Activated CD4-positive, alpha-beta T cell treated with anti-CD3 and anti-CD28 coated beads, Interleukin-2, amount 50 U/mL, for 16 hours (primary cell): Measurements from ENCODE around the gene JPH4.

Source experiments
- DNase-seq: peaks from one replicate; pipeline ENCODE4 v3.0.0-alpha.2; 2020

Gene JPH4

DNA sequence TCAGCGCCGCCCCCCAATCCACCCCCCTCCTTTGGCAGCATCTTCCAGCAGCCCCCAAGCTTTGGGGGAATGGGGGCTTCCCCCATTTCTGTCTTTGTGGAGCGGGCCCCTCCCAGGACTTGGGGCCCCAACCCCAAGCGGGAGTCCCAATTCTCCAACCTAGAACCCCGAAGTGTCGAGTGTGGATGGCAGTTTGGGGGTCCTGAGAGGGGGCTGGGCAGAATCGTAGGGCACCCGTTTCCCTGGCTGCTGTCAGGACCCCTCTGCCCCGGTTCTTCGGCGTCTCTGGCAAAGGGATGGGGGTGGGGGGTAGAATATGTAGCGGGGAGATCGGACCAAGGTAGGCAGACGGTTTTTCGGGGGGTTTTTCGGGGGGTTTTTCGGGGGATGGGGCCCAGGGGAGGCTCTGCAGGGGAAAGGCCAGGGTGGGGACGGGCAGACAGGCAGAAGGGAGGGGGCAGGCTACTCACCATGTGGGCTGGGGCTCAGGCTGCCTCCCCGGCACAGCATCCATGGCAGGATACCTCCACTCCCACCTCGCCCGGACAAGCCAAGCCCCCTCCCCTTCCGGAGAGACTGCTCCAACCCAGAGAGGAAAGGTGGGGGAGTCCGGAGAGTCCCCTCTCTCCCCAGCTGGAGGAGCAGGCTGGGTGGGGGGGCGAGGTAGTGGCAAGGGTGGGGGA, 739 bp downstream of the JPH4 start:
- DNase-seq = no peak

DNA sequence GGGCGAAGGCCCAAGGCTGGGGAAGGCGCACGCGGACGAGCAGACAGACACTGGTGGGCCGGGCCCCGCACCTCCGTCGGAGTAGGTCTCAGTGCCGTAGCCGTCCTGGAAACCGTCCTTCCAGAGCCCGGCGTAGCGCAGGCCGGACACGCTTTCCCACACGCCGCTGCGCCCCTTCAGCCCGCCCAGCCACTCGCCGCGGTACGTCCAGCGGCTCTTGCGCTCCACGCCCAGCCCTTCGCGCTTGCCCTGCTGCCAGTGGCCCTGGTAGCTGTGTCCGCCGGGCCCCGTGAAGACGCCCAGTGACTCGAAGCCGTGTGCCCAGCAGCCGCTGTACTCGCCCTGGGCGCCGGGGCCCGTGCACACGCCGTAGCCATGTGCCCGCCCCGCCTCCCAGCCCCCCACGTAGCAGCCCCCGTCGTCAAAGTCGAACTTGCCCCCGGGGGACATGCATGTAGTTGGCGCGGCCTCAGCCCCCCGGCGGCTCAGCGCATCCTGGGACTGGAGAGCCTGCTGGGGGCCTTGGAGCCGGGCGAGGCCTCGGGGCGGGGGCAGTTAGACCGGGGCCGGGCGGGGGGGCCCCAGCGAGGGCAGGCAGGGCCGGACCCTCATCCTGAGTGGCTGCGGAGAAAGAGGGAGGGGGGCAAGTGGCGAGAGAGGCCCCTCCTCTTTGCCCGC, 1.4 kb downstream of the JPH4 start:
- DNase-seq = no peak

DNA sequence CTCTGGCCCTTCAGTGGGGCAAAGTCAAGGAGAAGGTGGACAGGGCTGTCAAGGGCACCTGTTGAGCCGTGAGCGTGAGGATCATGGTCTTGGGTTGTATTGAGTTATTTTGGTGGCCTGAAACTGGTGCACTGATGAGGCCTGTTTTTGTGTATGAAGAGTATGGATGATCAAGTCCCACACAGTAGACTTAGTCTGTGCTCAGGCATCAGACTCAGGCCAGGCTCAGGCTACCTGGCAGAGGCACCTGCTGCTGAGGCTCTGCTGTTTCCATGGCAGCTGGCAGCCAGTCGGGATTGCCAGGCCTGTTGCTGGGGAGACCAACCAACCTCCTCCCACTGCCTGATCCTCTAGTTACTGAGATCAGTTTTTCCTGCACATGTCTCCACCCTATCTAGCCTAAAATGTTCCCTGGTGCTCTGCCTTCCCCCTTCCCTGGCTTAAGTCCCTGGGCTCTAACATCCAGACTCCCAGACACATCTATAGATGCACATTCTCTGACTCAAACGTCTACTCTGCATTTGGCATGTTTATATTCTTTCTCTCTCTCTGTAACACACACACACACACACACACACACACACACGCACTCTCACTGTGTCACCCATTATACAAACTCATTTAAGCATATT, 5.1 kb downstream of the JPH4 start:
- DNase-seq = no peak

DNA sequence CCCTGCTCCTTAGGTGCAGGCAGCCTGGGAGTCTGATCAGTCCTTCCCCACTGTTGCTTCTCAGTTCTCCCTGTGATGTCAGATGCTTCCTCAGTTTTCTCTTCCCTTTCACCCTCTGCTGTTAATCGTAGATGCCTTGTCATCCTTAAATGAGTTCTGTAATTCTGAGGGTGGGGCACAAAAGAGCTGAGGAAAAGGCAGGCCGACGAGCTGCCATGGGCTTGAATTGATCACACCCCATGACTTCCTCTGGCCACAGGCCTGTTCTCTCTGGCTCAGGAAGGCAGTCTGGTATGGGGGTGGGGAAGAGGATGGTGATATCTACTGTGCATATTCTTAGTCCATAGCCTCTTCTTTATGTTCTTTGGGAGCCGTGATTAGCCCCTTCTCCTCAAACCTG, 5.8 kb downstream of the JPH4 start:
- no peak for DNase-seq

DNA sequence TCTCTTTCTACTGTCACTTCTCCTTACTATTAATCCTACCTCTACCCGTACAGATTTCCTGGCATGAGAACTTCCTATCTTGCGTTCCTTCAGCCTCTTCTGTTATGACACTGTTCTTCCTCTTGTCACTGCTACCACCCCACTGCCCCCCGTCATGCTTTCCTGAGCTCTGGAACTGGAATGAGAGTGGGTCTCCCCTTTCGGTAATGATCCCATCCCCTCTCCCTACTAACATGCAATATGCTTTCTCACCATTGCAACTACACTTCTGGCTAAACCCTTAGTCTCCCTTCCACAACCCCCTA, 6.1 kb downstream of the JPH4 start:
- DNase-seq = no peak

DNA sequence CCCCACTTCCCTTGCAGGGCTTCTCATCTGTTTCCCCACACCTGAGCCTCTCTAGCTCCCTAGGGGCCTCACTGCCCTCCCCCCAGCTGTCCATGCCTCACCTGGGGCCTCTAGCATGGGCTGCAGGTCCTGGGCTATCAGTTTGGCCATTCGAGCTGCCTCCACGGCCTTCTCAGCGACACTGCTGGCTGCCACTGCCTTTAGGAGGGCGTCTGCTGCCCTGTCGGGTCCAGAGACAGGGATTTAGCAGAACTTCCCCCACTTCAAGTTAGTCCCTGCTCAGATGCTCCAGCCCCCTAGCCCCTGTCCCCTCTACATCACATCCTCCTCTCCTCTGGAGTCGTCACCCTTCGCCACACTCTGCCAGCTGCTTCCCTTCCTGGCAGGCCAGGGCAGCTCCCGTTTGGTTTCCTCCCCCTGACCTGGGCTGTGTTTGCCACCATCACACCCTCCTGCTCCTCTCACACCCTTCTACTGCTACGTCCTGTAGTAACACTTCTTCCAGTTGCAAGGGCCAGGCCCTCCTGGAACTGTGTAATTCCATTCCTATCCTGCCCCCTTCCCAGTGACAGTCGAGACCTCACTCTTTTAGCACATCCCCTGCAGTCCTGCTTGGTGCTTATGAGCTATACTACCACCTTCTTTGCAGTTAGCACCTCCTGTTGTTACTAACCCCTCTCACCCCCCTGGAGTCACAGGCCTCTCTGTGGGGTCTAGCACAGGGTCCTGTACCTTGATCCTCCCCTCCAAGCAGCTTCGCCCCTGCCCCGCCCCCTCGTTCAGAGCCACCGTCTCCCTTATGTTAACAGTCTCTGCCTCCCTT, 6.7 kb downstream of the JPH4 start:
- no peak for DNase-seq

DNA sequence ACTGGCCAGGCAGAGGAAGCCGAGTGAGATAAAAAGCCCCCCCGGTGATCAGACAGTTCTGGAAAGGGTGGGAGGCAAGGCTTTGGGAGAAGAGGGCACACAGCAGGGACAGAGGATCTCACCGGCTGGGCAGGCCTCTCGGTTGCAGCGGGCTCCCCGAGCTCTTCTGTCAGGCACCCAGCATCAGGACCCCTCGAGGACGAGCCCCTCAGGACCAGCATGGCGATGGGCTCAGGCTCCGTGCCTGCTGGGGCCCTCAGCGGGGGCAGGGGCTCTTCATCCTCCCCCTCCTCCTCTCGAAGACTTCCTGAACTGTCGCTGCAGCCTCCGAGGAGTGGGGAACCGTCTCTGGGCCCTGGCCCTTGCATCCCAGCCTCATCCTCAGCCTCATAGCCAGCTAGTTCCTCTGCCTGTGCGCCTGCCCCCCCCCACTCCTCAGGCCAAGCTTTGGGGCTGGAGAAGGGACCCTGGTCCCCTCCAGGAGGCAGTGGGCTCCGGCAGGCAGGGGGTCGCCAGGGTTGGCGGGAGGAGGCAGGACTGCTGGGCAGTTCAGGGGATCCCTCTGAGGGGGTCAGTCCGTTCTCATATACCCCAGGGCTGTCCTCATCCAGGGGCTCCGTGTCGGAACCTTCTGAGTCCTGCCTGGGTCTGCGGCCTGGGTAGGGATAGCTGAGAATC, 7.6 kb downstream of the JPH4 start:
- DNase-seq = no peak

DNA sequence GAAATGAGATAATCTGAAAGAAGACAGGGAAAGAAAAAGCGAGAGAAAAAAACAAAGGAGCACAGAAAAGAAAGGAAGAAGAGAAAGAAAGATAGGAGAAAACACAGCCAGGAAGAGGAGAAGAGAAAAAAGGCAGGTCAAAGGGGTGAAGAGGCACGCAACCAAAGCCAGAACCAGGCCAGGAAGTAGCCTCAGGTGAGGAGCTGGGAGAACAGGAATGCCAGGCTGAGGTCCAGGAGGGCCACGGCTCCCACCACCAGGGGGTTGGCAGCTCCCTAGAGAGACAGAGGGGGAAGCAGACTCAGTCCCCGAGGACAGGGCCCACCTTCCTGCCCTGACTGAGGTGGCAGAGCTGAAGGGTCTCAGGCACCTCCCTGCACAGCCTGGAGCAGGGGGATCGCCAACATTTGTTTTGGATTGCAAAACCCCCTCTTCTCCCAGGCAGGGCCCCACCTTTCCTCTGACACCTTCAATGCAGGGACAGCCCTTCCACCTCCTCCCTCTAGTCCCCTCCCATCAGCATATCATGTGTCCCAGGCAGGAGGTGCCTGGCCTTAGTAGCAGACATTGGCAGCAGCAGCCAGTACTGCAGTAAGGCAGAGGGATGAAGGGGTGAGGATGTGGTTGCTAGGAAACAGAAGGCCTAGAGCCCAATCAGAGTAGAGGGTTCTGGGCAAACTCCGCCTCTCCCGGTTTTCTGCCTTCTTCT, 9.0 kb downstream of the JPH4 start:
- DNase-seq = no peak

DNA sequence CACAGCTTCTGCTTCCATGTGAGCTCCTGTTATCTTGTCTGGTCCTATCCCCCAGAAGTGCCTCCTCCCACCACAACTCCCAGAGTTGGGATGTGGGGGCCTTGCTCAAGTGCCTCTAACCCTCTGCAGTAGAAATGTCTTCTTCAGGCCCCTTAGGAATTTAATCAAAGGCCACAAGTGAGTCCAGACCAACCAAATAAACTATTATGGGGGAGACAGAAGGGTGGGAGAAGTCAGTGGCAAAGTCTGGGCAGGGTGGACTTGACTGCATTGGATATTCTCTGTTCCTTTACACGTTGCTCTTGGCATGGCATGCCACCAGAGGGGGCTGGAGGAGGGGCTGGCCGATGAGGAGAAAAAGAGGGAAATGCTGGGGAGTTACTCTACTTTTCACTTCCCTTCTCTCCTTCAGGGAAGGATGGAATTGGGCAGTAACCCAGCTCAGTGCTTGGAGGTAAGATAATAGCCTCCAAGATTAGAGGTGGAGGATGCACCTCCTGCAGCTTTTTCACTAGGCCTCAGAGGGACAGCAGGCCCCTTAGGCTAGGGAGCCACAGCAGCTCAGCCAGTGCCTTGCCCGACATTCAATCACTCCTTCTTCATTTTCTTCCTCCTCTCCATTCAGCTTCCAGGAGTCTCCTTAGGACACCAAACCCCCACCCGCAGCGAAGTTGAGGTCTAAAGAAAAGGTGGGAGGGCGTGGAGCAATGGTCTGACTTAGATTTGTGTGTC, 9.8 kb downstream of the JPH4 start:
- no peak for DNase-seq

DNA sequence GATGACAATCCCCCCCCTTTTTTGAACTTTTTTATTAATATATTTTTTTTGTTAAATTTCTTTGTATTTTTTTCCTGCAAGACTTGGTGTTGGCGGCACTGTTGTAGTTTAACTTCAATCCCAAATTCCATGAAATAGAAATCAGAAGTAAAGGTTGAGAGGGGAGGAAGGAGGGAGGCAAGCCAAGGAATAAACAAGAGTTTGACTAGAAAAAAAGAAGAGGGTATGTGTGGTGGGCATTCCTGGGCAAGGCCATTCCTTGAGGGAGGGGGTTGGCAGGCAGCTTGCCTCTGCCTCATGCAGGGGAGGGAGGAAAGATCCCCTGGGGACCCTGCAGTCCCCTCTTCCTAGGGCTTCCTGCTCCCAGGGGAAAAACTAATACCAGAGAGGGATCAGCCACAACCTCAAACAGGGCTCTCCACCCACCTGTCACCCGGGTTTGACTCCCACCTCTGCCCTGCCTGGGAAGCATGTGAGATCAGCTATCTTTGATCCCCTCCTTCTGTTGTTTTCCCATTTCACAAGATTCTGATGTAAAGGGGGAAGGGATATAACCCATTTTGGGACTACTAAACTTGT, 10.5 kb downstream of the JPH4 start:
- no peak for DNase-seq

DNA sequence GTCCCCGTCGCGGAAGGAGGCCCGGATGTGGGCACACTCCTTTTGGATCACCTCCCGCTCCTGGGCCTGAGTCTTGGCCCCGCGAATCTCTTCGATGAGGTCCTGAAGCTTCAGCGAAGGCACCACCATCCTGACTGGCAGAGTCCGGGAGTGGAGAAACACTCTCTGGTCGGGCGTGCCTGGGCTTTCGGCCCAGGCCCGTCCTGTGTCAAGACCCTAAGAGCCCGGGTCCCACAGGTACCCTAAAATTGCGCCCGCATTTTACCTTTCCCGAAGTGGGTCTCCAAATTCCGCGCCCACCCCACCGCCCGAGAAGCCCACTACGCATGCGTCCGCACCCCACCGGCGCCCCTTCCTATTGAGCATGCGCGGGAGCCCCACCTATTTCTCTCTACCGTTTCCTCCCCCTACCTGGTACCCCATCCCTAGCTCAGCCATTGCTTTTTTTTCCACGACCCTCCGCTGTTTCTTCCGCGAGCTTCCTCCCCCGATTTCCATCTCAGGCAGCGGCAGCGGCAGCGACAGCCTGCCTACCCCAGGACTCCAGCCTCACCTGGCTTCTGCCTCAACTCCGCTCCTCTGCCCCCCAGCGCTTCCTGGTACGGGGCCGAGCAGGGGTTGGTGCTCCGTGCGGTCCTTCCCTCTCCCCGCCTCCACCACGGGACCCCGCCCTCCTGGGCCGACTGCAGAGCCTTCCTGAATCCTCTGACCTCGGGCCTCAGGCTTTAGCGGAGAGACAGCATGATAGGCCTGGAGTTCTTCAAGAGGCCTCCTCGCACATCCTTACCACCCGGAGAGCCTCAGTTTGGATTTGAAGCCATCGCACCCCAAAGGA, 11.2 kb downstream of the JPH4 start, which contains the start of gene AP1G2:
Gene AP1G2 (minus strand): TSS at position 606 of the 835 bp plus-strand sequence. CDS start 477 bp downstream, at position 129.
- DNase-seq = peak; percentile 94

DNA sequence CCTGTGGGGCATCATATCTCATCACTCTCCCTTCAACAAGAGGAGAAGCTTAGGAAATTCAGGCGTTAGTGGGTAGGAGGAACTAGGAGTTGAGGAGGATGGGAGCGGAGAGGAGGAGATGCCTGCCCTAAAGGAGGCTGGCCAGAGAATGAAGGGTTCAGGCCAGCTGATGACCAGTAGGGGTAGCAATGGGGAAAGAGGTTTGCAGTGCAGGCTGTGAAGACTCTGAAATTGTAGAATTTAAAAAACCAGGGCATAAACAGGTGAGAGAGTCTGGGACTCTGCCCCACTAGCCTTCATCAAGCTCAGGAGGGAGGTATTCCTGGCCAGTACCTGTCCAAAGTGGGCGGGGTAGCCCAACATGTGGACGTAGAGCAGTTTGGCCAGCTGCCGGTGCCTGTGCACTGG, 11.8 kb downstream of the JPH4 start:
- no peak for DNase-seq

DNA sequence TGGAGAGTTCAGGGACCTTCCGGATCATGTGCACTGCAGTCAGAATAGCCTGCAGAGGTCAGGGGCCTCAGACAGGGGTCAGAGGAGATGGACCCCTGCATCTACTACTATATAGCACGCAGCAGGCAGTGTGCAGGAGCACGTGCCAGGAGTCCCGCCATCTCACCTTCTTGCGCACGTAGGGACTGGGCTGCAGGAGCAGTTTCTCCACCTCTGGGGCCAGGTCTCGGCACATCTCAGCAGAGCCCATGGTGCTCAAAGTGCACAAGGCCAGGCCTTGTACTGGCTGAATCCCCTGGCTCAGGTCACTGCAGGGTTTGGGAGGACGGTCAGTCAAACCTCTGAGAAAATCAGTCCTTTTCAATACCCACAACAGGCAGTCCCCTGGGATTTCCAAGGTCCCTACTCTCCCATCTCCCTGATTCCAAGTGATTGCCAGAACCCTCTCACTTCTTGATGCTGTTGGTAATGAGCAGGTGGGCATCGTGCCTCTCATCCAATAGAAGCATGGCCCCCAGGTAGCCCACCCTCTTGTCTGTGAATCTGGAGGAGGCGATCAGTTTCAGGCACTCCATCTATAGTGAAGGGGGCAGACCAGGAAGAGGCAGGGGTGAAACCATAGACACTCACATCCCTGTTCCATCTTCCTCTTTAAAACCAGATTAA, 12.3 kb downstream of the JPH4 start:
- no peak for DNase-seq

DNA sequence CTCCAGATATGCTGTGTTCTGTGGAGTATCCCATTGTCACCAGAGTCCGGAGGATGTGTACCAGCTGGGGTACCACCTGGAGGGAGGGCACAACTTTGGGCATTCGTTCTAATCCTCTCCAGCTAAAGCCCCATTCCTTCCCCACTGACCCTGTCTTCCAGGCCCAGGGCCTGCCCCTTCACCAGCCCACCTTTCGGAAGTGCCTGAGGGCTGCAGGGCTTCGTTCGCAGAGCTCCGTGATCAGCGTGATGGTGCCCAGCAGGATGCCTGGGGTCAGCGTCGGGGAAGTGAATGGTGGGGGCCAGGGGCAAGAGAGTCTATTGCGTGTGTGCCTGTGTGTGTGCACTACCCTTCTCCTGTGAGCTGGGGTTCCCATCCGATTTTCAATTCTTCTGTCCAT, 13.0 kb downstream of the JPH4 start:
- DNase-seq = no peak

DNA sequence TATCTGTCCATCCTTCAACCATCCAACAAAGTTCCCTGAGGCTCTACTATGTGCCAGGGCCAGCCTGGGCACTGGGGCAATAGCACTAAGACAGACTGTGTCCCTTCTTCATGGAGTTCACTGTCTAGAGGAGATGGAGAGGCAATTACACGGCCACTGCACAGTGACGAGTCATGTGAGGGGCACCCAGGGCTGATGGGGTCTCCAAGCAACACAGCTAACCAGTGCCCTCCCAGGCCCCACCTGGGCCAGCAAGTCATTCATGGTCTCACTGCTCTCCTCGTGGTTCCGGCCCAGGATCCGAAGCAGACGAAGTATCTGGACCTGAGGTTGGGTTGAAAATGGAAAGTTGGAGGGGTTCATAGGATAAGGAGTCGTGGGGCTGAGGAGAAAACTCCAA, 13.7 kb downstream of the JPH4 start:
- no peak for DNase-seq

DNA sequence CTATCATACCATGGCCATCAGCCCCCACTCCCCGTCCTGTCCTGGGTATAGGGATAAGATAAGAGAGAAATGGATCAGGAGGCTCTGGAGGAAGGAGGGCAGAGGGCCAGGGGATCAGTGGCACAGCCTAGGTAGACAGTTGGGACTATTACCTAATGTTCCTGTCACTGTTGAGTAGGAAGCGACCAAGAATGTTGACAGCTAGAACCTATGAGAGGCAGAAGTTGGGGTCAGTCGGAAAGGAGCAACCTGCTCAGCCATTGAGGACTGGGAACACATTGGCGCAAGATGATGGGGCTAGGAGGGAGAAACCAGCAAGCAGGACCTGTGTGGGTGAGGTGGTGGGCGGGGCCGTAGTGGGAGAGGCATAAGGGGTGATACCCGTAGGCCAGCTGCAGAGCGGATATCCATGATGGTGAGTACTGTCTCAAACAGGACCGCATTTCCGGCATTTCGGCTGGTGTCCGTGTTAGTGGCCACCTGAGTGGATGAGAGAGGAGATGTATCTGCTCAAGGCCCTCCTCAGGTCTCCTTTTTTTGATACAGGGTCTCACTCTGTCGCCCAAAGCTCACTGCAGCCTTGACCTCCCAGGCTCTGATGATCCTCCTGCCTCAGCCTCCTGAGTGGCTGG, 14.3 kb downstream of the JPH4 start:
- no peak for DNase-seq

DNA sequence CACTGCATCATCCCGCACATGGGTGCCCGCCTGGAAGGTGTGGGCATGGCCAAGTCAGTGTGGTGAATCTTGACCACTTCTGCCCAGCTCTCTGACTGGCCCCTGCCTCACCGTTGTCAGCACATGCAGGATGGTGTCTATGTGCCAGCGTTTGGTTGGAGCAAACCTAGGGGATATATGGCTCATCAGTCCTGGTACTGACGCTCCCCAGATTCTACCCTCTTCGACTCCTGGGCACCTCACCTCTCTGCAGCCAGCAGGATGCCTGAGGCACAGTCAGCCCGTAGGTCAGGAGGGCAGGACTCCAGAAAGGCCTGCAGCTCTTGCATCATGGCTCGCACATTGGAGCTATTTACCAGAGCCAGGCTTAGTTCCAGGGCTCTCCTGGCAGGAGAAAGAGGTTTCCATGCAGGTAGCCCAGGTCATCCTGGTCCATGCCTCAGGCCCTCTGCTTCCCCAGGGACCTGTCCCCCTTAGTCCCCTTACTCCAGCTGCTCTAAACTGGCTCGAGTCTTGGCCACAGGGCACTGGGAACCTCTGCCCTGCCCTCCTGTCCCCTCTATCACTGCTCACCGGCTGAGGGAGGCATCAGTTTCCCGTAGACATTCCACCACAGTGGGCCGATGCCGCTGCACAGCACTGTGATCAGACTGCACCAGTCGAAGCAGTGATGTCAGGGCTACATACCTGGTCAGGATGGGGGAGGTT, 15.0 kb downstream of the JPH4 start:
- no peak for DNase-seq

DNA sequence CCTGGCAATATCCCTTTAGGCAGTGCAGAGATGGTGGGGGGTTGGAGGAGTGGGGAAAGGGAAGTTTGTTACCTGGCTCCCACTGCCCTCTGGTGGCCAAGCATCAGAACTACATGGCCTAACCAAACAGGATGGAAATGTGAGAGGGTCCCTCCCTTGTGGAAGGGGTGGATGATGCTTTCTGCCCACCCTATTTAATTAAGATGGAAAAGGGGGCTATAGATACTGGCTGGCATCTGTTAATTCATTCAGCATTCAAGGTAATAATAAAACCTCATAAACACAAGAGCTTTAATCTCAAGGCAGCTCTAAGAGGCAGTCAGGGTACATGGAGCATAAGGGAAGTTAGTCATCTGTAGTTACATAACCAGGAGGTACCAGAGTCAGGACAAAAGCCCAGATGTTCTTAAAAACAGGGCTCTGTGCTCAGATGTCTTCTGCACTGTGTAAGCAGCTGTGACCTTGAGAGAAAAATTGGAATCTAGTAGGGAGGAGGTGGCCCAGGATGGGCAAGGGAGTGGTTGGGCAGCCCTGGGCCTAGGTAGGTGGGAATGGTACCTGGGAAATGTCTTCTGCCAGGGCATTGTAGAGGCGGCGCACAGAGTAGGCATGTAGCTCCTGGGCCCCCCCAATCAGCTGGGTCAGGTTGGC, 15.6 kb downstream of the JPH4 start:
- DNase-seq = peak; percentile 66
